HG03575 (cell line): ENCODE measurements around the gene FYTTD1.
"Not testable (repeated sequence)": the region's sequence is repeated elsewhere in the genome, so short reads cannot be mapped to it uniquely, and the experiment has no call there.

Source experiments
- ATAC-seq: cut with Tn5 transposase; IDR thresholded peaks from one replicate; pipeline ENCODE4 v1.9.1; 2021; ENCODE audit not compliant: unreplicated experiment, insufficient number of reproducible peaks, low FRiP score; ENCODE audit errors: extremely low read depth

The FYTTD1 gene

GRCh38 chr3:197749601-197750395 is at the start of gene FYTTD1:
Gene FYTTD1 (plus strand): TSS chr3:197749883. CDS start chr3:197749972, 89 bp downstream.
- no peak for ATAC-seq

GRCh38 chr3:197700095-197700494 is 49.6 kb upstream of the FYTTD1 start:
- no peak for ATAC-seq

- no peak for ATAC-seq
Measured at GRCh38 chr3:197701841-197702240, 47.8 kb upstream of the FYTTD1 start.

- no peak for ATAC-seq
Measured at GRCh38 chr3:197706658-197707057, 43.0 kb upstream of the FYTTD1 start.

- ATAC-seq, result no peak
Measured at GRCh38 chr3:197709135-197709534, 40.5 kb upstream of the FYTTD1 start.

- ATAC-seq, result not testable (repeated sequence)
Measured at GRCh38 chr3:197710965-197711364, 38.7 kb upstream of the FYTTD1 start.

GRCh38 chr3:197711973-197712707 is 37.5 kb upstream of the FYTTD1 start:
- peak; percentile 45 for ATAC-seq

GRCh38 chr3:197713477-197713822 is 36.2 kb upstream of the FYTTD1 start:
- no peak for ATAC-seq

- ATAC-seq, result no peak
Measured at GRCh38 chr3:197714251-197714650, 35.4 kb upstream of the FYTTD1 start.

GRCh38 chr3:197718891-197719290 is 30.8 kb upstream of the FYTTD1 start:
- ATAC-seq, result no peak

GRCh38 chr3:197720694-197721093 is 29.0 kb upstream of the FYTTD1 start:
- ATAC-seq, result no peak

- ATAC-seq, result no peak
Measured at GRCh38 chr3:197722734-197723133, 26.9 kb upstream of the FYTTD1 start.

GRCh38 chr3:197727878-197728277 is 21.8 kb upstream of the FYTTD1 start:
- ATAC-seq, result not testable (repeated sequence)

GRCh38 chr3:197728487-197728886 is 21.2 kb upstream of the FYTTD1 start:
- ATAC-seq, result no peak

GRCh38 chr3:197730200-197730599 is 19.5 kb upstream of the FYTTD1 start:
- ATAC-seq, result no peak

- not testable (repeated sequence) for ATAC-seq
Measured at GRCh38 chr3:197730770-197731169, 18.9 kb upstream of the FYTTD1 start.

- ATAC-seq, result not testable (repeated sequence)
Measured at GRCh38 chr3:197731483-197731882, 18.2 kb upstream of the FYTTD1 start.

GRCh38 chr3:197733042-197733441 is 16.6 kb upstream of the FYTTD1 start:
- no peak for ATAC-seq

- ATAC-seq, result peak; percentile 27
Measured at GRCh38 chr3:197734667-197735318, 14.9 kb upstream of the FYTTD1 start.

GRCh38 chr3:197736010-197736490 is 13.6 kb upstream of the FYTTD1 start:
- no peak for ATAC-seq
